ENCODE results near the gene EFNA5.

Gene EFNA5

DNA sequence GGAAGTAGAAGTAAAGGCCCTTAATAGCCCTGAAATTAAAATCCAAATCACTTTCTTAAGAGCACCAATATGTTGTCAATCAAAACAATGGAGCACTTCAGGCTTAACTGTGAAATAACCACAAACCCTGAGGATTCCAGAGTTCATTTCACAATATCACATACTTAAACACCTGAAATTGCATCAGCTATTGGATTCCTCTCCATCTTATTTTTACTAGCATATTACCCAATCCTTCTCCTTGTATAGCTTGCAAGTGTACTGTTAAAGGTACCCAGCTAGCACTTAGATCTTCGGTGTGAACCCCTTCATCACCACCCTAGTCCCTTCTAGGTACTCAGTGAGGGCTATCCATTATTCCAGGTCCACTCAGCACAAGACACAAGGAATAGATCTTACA lies 287.3 kb downstream of the EFNA5 start:
- H3K27ac ChIP-seq (ENCODE audit: extremely low read depth, low read depth, low read length): no peak overlapping the region
- ChIA-PET CTCF (no interaction called here), POLR2A (no interaction called here)
- TF ChIP-seq, protein P1, sequence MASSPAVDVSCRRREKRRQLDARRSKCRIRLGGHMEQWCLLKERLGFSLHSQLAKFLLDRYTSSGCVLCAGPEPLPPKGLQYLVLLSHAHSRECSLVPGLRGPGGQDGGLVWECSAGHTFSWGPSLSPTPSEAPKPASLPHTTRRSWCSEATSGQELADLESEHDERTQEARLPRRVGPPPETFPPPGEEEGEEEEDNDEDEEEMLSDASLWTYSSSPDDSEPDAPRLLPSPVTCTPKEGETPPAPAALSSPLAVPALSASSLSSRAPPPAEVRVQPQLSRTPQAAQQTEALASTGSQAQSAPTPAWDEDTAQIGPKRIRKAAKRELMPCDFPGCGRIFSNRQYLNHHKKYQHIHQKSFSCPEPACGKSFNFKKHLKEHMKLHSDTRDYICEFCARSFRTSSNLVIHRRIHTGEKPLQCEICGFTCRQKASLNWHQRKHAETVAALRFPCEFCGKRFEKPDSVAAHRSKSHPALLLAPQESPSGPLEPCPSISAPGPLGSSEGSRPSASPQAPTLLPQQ (tag by site-specific recombination; IDR thresholded peaks at IDR 0.05): no peak
- no peak for TF ChIP-seq TRIM28 (IDR thresholded peaks at IDR 0.05; ENCODE audit: borderline replicate concordance, low read length)
- TF ChIP-seq ZNF792 (tag by site-specific recombination; IDR thresholded peaks at IDR 0.05): no peak
- no peak for TF ChIP-seq ZNF10 (tag by site-specific recombination; IDR thresholded peaks at IDR 0.05)
- no peak for TF ChIP-seq ZNF654 (tag by site-specific recombination; IDR thresholded peaks at IDR 0.05; ENCODE audit: low read depth)
- TF ChIP-seq ZNF548 (tag by site-specific recombination; IDR thresholded peaks at IDR 0.05): no peak
- no peak for TF ChIP-seq ZNF791 (tag by site-specific recombination; IDR thresholded peaks at IDR 0.05)
- no peak for TF ChIP-seq ZNF473 (tag by site-specific recombination; IDR thresholded peaks at IDR 0.05)
- TF ChIP-seq, protein P2, sequence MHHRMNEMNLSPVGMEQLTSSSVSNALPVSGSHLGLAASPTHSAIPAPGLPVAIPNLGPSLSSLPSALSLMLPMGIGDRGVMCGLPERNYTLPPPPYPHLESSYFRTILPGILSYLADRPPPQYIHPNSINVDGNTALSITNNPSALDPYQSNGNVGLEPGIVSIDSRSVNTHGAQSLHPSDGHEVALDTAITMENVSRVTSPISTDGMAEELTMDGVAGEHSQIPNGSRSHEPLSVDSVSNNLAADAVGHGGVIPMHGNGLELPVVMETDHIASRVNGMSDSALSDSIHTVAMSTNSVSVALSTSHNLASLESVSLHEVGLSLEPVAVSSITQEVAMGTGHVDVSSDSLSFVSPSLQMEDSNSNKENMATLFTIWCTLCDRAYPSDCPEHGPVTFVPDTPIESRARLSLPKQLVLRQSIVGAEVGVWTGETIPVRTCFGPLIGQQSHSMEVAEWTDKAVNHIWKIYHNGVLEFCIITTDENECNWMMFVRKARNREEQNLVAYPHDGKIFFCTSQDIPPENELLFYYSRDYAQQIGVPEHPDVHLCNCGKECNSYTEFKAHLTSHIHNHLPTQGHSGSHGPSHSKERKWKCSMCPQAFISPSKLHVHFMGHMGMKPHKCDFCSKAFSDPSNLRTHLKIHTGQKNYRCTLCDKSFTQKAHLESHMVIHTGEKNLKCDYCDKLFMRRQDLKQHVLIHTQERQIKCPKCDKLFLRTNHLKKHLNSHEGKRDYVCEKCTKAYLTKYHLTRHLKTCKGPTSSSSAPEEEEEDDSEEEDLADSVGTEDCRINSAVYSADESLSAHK (tag by site-specific recombination; IDR thresholded peaks at IDR 0.05): no peak
- no peak for TF ChIP-seq GLIS1 (tag by site-specific recombination; IDR thresholded peaks at IDR 0.05)
- no peak for TF ChIP-seq KLF9 (tag by site-specific recombination; IDR thresholded peaks at IDR 0.05; ENCODE audit: low read depth)
- no peak for TF ChIP-seq ZNF354C (tag by site-specific recombination; IDR thresholded peaks at IDR 0.05; ENCODE audit: borderline replicate concordance, low read depth)
- TF ChIP-seq HOXC10 (CRISPR knock-in tag; IDR thresholded peaks at IDR 0.05): no peak
- TF ChIP-seq, protein P3, sequence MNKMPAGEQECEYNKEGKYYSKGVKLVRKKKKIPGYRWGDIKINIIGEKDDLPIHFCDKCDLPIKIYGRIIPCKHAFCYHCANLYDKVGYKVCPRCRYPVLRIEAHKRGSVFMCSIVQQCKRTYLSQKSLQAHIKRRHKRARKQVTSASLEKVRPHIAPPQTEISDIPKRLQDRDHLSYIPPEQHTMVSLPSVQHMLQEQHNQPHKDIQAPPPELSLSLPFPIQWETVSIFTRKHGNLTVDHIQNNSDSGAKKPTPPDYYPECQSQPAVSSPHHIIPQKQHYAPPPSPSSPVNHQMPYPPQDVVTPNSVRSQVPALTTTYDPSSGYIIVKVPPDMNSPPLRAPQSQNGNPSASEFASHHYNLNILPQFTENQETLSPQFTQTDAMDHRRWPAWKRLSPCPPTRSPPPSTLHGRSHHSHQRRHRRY (tag by site-specific recombination; IDR thresholded peaks at IDR 0.05): no peak
- TF ChIP-seq ZNF248 (tag by site-specific recombination; IDR thresholded peaks at IDR 0.05): no peak
- H3K9me3 ChIP-seq (ENCODE audit: control insufficient read depth, insufficient read depth, low read depth, low read length): no peaks in the 10 kb centered on the region
- H3K4me1 ChIP-seq (ENCODE audit: control insufficient read depth, insufficient read depth, low read length): peaks cover 6% of the 10 kb centered on the region
- no peak overlapping the region for H3K4me3 ChIP-seq (ENCODE audit: low read depth, low read length)
- H3K36me3 ChIP-seq (ENCODE audit: control insufficient read depth in 2 of 2, insufficient read depth in 1 of 2, low read length in 2 of 2): peaks cover 0 to 18% of the 10 kb centered on the region in 2 experiments; a peak in 1 of 3 replicates

DNA sequence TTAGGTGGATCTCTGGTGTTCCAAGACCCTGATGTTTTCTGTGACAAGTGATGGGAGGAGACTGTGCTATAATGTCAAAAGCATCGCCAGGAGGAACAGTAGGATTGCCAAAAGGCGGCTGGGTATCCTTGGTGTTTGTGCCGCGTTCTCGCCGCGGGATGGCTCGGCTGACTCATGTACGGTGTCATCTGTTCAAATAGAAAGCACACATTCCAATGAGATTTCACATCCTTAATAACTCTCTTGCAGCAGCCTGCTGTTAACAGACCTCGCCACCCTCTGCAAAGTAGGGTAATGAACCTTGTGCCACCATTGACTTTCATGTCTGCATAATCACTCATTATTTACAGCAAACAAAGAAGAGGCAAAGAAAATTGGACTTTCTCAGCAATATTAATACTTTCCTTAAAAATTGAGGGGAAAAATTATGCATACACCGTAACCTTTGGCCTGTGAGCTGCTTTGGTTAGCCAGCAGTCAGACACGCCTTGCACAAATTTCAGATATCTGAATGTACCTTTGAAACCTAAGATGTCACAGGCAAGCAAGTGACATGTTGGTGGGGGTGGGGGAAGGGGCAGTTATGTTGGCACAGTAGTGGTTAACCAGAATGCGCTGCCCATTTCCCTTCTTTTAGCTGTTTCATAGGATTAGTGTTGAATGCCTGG lies 289.4 kb downstream of the EFNA5 start:
- Histone ChIP-seq H3K4me3 (ENCODE audit: low read depth, low read length) (no peak overlapping the region), H3K4me1 (ENCODE audit: control insufficient read depth, insufficient read depth, low read length) (no peaks in the 10 kb centered on the region), H3K9me3 (ENCODE audit: control insufficient read depth, insufficient read depth, low read depth, low read length) (no peaks in the 10 kb centered on the region), H3K36me3 (ENCODE audit: control insufficient read depth in 2 of 2, insufficient read depth in 1 of 2, low read length in 2 of 2) (peaks cover 0 to 18% of the 10 kb centered on the region in 2 experiments; a peak in 1 of 3 replicates), H3K27ac (ENCODE audit: extremely low read depth, low read depth, low read length) (no peak overlapping the region)
- ChIA-PET POLR2A (no interaction called here), CTCF (interaction anchor here (1.1 kb wide), 1 partner anchor 190 kb away, joined by 3 read pairs; no protein-coding TSS in a partner anchor)
- TF ChIP-seq ZNF555 (tag by site-specific recombination; conservative IDR thresholded peaks at IDR 0.05) (no peak), HOXD13 (CRISPR knock-in tag; IDR thresholded peaks at IDR 0.05; ENCODE audit: borderline replicate concordance) (0 out of 2 replicates have a peak, but pooled peaks have one; percentile 40)

DNA sequence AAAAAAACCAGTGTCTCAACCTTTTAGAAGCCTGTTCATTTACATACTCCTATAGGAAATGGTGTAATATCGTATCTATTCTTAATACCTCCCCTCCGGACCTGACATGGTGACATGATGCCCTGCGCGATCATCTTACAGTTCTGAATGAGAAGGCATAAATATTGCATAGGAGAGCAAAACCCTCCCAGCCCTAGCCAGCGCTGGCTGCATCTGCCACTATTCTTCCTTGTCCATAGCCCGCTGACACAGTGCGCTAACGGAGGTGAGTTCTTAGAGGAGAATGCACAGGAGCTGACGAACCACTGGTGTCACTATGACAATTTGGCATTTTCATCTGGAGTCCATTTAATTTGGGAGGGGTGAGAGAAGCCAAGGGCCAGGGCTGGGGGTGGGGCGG lies 290.1 kb downstream of the EFNA5 start:
- Histone ChIP-seq H3K9me3 (ENCODE audit: control insufficient read depth, insufficient read depth, low read depth, low read length) (no peaks in the 10 kb centered on the region), H3K36me3 (ENCODE audit: control insufficient read depth in 2 of 2, insufficient read depth in 1 of 2, low read length in 2 of 2) (peaks cover 0 to 18% of the 10 kb centered on the region in 2 experiments; a peak in 1 of 3 replicates), H3K4me3 (ENCODE audit: low read depth, low read length) (no peak overlapping the region), H3K27ac (ENCODE audit: extremely low read depth, low read depth, low read length) (no peak overlapping the region), H3K4me1 (ENCODE audit: control insufficient read depth, insufficient read depth, low read length) (no peaks in the 10 kb centered on the region)
- ChIA-PET POLR2A (no interaction called here), CTCF (no interaction called here)
- no peak for TF ChIP-seq ZNF529 (tag by site-specific recombination; IDR thresholded peaks at IDR 0.05; ENCODE audit: insufficient replicate concordance)
- TF ChIP-seq, protein P4, sequence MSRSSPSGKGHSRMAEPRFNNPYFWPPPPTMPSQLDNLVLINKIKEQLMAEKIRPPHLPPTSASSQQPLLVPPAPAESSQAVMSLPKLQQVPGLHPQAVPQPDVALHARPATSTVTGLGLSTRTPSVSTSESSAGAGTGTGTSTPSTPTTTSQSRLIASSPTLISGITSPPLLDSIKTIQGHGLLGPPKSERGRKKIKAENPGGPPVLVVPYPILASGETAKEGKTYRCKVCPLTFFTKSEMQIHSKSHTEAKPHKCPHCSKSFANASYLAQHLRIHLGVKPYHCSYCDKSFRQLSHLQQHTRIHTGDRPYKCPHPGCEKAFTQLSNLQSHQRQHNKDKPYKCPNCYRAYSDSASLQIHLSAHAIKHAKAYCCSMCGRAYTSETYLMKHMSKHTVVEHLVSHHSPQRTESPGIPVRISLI (tag by site-specific recombination; IDR thresholded peaks at IDR 0.05): 0 out of 2 replicates have a peak, but pooled peaks have one; percentile 3

Measured in HEK293 (cell line).